AG04449 (cell line): ENCODE results near the gene BPHL.
"Not testable (repeated sequence)": the region's sequence is repeated elsewhere in the genome, so short reads cannot be mapped to it uniquely, and the experiment has no call there.

Experiments
- CTCF ChIA-PET: fragments of 350-600 bp; formaldehyde crosslinking; extraction: SDS; loops from one replicate; lab custom pipeline; 2021; ENCODE audit warnings: antibody characterized with exemption; lab: Yijun Ruan, JAX
- POLR2A ChIA-PET: fragments of 400-600, 350-600 bp; formaldehyde crosslinking; extraction: SDS; loops from one replicate; lab custom pipeline; 2020; ENCODE audit warnings: antibody characterized with exemption, inconsistent platforms; lab: Yijun Ruan, JAX
- DNase-seq: peaks from one replicate; pipeline ENCODE4 v3.0.0-alpha.2; 2010; ENCODE audit warnings: low read depth, low spot score
- H3K4me3 ChIP-seq: 2 replicates; pipeline ENCODE4 v1.5.1; 2011; ENCODE audit warnings: low read depth, mild to moderate bottlenecking, control low read depth, low read length
- CTCF ChIP-seq: IDR thresholded peaks from one replicate; pipeline ENCODE4 v1.5.1; 2011; ENCODE audit warnings: mild to moderate bottlenecking, moderate library complexity, low read length, control low read depth, inconsistent platforms; ENCODE audit not compliant: insufficient read depth; ENCODE audit errors: missing control alignments

The BPHL gene

DNA sequence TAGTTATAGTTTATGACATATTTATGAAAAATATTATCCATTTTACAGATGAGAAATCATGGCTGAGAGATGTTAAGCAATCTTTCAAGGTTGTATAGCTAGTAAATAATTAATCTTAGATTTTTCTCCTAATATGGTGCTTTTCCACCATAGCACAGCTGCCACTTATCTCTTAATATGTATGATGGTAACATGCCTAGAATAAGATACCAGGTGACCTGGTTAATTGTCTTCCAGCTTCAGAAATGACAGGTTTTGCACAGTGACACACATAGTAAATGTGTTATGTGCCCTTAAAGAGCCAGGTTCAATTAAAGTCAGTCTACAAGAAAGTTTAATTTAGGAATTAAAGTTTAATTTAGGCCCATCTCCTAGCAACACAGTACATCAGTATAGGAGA, 24.0 kb downstream of the BPHL start:
- no peak for TF ChIP-seq CTCF

DNA sequence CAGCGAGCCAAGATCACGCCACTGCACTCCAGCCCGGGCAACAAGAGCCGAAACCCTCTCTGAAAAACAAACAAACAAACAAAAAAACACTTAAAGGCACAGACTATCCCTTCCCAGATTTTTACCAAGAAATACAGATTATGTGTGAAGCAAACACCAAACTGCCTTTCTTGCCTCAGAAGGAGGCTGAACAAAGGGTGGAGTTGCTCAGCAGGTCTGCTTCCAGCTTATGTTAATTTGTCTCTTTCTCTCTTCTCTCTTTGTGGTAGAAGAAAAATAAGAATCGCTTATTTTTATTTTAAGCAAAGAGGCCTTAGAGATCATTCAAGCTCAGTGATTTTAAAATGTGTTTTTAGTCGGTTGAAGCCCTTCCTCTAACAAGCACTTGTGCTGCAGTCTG, 24.6 kb downstream of the BPHL start:
- no peak for TF ChIP-seq CTCF
- DNase-seq = no peak
- no peak overlapping the region for H3K4me3 ChIP-seq
- ChIA-PET CTCF (interaction anchor here (2.2 to 6.0 kb wide), 2 partner anchors 14 to 108 kb away, joined by 5 to 34 read pairs; partner anchors contain the start of gene TUBB2A), POLR2A (no interaction called here)

More for the DNA sequence above, 24.0 kb downstream of the BPHL start:
- no peak overlapping the region for H3K4me3 ChIP-seq
- ChIA-PET POLR2A (no interaction called here), CTCF (interaction anchor here (2.2 to 6.0 kb wide), 2 partner anchors 15 to 109 kb away, joined by 5 to 34 read pairs; partner anchors contain the start of gene TUBB2A)
- no peak for DNase-seq

GRCh38 chr6:3144571-3144970, 26.1 kb downstream of the BPHL start:
- TF ChIP-seq CTCF = no peak
- ChIA-PET CTCF (no interaction called here), POLR2A (no interaction called here)
- DNase-seq = no peak
- H3K4me3 ChIP-seq = no peak overlapping the region

GRCh38 chr6:3147914-3148757, 29.6 kb downstream of the BPHL start:
- TF ChIP-seq CTCF = no peak
- no peak for DNase-seq
- CTCF ChIA-PET = interaction anchor here (1.2 to 3.5 kb wide), 5 partner anchors 9 to 111 kb away, joined by 3 to 16 read pairs (median 5); partner anchors contain the start of gene TUBB2A
- no peak overlapping the region for H3K4me3 ChIP-seq
- POLR2A ChIA-PET = interaction anchor here (2.5 kb wide), 1 partner anchor 9 kb away, joined by 10 read pairs; the partner anchor contains the start of gene TUBB2A

DNA sequence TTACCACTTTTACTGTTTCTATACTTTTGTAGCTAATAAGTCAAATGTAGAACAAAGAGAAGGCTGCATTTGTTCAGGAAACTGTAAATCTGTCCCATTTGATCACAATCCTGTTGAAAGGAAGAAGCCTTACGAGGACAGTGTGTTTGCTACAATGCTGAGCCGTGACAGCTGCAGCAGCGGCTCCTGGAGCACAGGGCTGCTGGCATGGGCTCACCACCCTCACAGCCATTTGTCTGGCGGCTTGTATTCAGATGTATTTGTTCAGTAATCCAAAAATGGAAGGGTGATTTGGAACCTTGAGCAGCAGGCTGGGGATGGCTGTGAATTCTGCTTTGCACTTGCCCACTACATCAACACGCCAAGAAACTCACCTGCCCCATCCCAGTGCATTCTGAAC, 33.2 kb downstream of the BPHL start:
- POLR2A ChIA-PET = interaction anchor here (0.9 kb wide), 1 partner anchor 11 kb away, joined by 3 read pairs; no protein-coding TSS in a partner anchor
- H3K4me3 ChIP-seq = no peak overlapping the region
- CTCF ChIA-PET = interaction anchor here (0.6 to 2.4 kb wide), 3 partner anchors 11 to 101 kb away, joined by 3 to 9 read pairs (median 5); no protein-coding TSS in a partner anchor
- no peak for DNase-seq
- no peak for TF ChIP-seq CTCF

GRCh38 chr6:3152689-3153088, 34.2 kb downstream of the BPHL start:
- no peak for DNase-seq
- ChIA-PET POLR2A (interaction anchor here (0.6 kb wide), 1 partner anchor 362 kb away, joined by 3 read pairs; no protein-coding TSS in a partner anchor), CTCF (interaction anchor here (0.6 to 2.4 kb wide), 5 partner anchors 10 to 107 kb away, joined by 3 to 9 read pairs (median 4); no protein-coding TSS in a partner anchor)
- no peak for TF ChIP-seq CTCF
- H3K4me3 ChIP-seq = no peak overlapping the region

- peak overlapping the region; percentile 25 for H3K4me3 ChIP-seq
- not testable (repeated sequence) for DNase-seq
- ChIA-PET POLR2A (interaction anchor here (0.8 to 1.0 kb wide), 2 partner anchors 16 to 25 kb away, joined by 3 read pairs; no protein-coding TSS in a partner anchor), CTCF (interaction anchor here (1.0 to 7.3 kb wide), 2 partner anchors 23 to 93 kb away, joined by 3 to 86 read pairs; no protein-coding TSS in a partner anchor)
Observed at GRCh38 chr6:3155416-3155815, 36.9 kb downstream of the BPHL start.
